ENCODE measurements around the gene GALNS. TPM values are rescaled to one million over a fixed set of nuclear protein-coding genes. Genes with fewer than 3 reads are reported as not detected.

The GALNS gene
- total RNA-seq, 1 experiment from 2014 or later = 29.5 TPM

DNA sequence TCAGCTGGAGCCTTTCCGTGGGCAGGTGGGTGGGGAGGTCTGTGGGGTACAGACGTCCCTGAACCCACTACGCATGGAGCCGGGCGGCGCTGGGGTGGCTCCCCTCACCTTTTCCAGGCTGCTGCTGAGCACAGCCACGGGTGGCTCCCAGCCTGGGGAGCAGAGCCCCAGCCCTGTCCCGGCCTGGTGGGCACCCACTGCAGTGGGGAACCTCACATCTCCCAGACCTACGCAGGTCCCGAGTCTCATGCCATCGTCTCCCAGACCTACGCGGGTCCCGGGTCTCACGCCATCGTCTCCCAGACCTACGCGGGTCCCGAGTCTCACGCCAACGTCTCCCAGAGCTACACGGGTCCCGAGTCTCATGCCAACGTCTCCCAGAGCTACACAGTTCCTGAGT is 28.0 kb downstream of the GALNS start:
- CTCF ChIA-PET = interaction anchor here (1.2 to 1.4 kb wide), 2 partner anchors 29 to 92 kb away, joined by 3 to 8 read pairs; no protein-coding TSS in a partner anchor
- no peak for DNase-seq (ENCODE audit: low spot score)
- H3K27me3 Mint-ChIP-seq (ENCODE audit: low read depth) = no peaks in the 10 kb centered on the region
- no peaks in the 10 kb centered on the region for H3K36me3 Mint-ChIP-seq
- TF ChIP-seq ESRRA (CRISPR knock-in tag; IDR thresholded peaks at IDR 0.05; ENCODE audit: borderline replicate concordance) = no peak
- no peak for TF ChIP-seq TEAD1 (CRISPR knock-in tag; IDR thresholded peaks at IDR 0.05)
- TF ChIP-seq ZNF317 (CRISPR knock-in tag; IDR thresholded peaks at IDR 0.05; ENCODE audit: borderline replicate concordance, low read depth) = no peak
- TF ChIP-seq, protein P1, sequence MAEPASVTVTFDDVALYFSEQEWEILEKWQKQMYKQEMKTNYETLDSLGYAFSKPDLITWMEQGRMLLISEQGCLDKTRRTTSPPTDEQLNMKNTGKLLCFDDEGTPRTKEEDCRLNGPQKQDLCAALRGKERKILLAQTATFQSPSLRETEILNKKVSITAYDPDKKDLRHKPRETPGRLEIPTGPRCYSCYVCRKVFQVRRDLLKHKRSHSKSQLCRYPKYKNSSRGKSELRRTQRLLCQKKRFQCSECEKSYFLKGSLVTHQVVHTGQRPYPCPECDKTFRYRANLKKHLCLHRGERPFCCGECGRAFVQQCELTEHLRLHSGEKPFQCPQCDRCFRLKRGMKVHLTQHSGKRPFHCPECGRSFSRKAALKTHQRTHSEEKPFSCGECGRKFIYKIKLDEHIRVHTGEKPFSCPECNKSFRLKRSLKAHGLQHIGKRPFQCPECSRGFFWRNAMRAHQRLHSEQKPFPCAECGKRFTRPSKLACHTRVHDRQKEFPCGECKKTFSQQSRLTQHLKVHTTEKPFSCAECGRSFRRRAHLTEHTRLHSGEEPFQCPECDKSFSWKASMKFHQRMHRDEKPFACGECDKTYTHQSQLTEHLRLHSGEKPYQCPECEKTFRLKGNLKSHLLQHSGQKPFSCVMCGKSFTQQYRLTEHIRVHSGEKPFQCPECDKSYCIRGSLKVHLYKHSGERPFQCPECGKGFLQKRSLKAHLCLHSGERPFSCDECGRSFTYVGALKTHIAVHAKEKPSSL (CRISPR knock-in tag; conservative IDR thresholded peaks at IDR 0.05) = no peak
- TF ChIP-seq, protein P2, sequence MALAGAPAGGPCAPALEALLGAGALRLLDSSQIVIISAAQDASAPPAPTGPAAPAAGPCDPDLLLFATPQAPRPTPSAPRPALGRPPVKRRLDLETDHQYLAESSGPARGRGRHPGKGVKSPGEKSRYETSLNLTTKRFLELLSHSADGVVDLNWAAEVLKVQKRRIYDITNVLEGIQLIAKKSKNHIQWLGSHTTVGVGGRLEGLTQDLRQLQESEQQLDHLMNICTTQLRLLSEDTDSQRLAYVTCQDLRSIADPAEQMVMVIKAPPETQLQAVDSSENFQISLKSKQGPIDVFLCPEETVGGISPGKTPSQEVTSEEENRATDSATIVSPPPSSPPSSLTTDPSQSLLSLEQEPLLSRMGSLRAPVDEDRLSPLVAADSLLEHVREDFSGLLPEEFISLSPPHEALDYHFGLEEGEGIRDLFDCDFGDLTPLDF (CRISPR knock-in tag; IDR thresholded peaks at IDR 0.05) = no peak
- no peaks in the 10 kb centered on the region for H3K9me3 Mint-ChIP-seq
- H3K4me1 Mint-ChIP-seq = no peaks in the 10 kb centered on the region
- no peak for ATAC-seq
- H3K4me3 Mint-ChIP-seq = no peak overlapping the region
- POLR2A ChIA-PET = no interaction called here
- no peak overlapping the region for H3K27ac Mint-ChIP-seq

DNA sequence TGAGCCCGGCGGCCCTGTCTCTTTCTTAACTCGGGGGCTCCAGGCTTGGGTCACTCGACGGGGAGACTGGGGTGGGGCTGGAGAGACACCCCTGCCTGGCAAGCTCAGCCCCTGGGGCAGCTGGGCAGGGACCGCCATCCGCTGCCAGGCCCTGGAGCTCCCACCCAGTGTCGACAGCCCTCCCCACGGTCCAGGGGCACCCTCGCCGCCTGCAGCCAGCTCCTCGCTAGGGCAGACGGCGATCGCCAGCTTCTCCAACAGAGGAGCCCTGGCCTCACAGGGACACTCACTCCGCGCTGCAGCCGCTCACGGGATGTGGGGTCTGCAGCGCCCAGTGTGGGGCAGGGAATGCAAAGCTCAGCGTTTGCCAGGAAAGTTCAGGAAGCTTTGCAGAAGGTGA is 29.0 kb downstream of the GALNS start:
- H3K27me3 Mint-ChIP-seq (ENCODE audit: low read depth) = no peaks in the 10 kb centered on the region
- no peaks in the 10 kb centered on the region for H3K4me1 Mint-ChIP-seq
- POLR2A ChIA-PET = no interaction called here
- ATAC-seq (no peak), DNase-seq (ENCODE audit: low spot score) (no peak)
- no peak overlapping the region for H3K27ac Mint-ChIP-seq
- no peak overlapping the region for H3K4me3 Mint-ChIP-seq
- no peaks in the 10 kb centered on the region for H3K9me3 Mint-ChIP-seq
- CTCF ChIA-PET = interaction anchor here (1.4 to 1.7 kb wide), 2 partner anchors 11 to 91 kb away, joined by 7 to 8 read pairs; no protein-coding TSS in a partner anchor
- TF ChIP-seq JUN (CRISPR knock-in tag; IDR thresholded peaks at IDR 0.05) (no peak), JAZF1 (CRISPR knock-in tag; IDR thresholded peaks at IDR 0.05) (no peak), HMGA2 (CRISPR knock-in tag; IDR thresholded peaks at IDR 0.05) (no peak), NFE2L1 (CRISPR knock-in tag; IDR thresholded peaks at IDR 0.05) (no peak), NR3C1 (CRISPR knock-in tag; conservative IDR thresholded peaks at IDR 0.05; ENCODE audit: low read depth) (no peak), TEAD1 (CRISPR knock-in tag; IDR thresholded peaks at IDR 0.05) (no peak), FOXP1 (CRISPR knock-in tag; IDR thresholded peaks at IDR 0.05; ENCODE audit: borderline replicate concordance) (no peak), ZNF671 (CRISPR knock-in tag; IDR thresholded peaks at IDR 0.05) (no peak), ELF4 (CRISPR knock-in tag; IDR thresholded peaks at IDR 0.05; ENCODE audit: low read depth) (no peak), SP1 (CRISPR knock-in tag; conservative IDR thresholded peaks at IDR 0.05) (no peak), MXD4 (CRISPR knock-in tag; IDR thresholded peaks at IDR 0.05; ENCODE audit: borderline replicate concordance) (no peak), GRHL2 (CRISPR knock-in tag; IDR thresholded peaks at IDR 0.05; ENCODE audit: insufficient replicate concordance, severe bottlenecking) (no peak)
- TF ChIP-seq, protein P3, sequence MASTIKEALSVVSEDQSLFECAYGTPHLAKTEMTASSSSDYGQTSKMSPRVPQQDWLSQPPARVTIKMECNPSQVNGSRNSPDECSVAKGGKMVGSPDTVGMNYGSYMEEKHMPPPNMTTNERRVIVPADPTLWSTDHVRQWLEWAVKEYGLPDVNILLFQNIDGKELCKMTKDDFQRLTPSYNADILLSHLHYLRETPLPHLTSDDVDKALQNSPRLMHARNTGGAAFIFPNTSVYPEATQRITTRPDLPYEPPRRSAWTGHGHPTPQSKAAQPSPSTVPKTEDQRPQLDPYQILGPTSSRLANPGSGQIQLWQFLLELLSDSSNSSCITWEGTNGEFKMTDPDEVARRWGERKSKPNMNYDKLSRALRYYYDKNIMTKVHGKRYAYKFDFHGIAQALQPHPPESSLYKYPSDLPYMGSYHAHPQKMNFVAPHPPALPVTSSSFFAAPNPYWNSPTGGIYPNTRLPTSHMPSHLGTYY (CRISPR knock-in tag; IDR thresholded peaks at IDR 0.05) = no peak
- TF ChIP-seq, protein P4, sequence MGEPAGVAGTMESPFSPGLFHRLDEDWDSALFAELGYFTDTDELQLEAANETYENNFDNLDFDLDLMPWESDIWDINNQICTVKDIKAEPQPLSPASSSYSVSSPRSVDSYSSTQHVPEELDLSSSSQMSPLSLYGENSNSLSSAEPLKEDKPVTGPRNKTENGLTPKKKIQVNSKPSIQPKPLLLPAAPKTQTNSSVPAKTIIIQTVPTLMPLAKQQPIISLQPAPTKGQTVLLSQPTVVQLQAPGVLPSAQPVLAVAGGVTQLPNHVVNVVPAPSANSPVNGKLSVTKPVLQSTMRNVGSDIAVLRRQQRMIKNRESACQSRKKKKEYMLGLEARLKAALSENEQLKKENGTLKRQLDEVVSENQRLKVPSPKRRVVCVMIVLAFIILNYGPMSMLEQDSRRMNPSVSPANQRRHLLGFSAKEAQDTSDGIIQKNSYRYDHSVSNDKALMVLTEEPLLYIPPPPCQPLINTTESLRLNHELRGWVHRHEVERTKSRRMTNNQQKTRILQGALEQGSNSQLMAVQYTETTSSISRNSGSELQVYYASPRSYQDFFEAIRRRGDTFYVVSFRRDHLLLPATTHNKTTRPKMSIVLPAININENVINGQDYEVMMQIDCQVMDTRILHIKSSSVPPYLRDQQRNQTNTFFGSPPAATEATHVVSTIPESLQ (CRISPR knock-in tag; IDR thresholded peaks at IDR 0.05) = no peak
- H3K36me3 Mint-ChIP-seq = no peaks in the 10 kb centered on the region
